Measurements from ENCODE around the gene PTPRE.

Gene PTPRE

DNA sequence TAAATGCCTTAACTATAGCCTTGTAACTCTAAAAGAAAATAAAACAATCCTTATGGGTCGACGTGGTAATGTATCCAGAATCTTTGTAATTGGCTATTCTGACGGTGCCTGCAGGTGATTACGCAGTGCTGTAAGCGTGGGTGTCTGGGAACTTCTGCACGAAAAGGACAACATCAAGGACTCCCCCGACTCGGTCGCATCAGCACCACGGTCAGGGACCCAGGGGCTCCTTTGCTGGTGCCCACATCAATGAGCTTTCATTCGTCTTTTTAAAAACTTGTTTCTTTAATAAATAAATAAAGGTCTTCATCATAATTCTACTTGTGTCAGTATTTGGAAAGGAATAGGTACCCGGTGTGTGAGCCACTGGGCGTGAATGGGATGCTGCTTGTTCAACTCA is 206.1 kb downstream of the PTPRE start:
- DNase-seq (ENCODE audit: low read depth), result no peak
- TF ChIP-seq CTCF (IDR thresholded peaks at IDR 0.05; ENCODE audit: low read depth, low read length, missing control alignments), result no peak
- in situ Hi-C loops (cut with HindIII; ENCODE audit: low sequenced_read_pairs), result no loop called here
- H3K4me3 ChIP-seq (ENCODE audit: low read depth, low read length), result no peak overlapping the region

- no peak for DNase-seq (ENCODE audit: low read depth)
- in situ Hi-C loops (cut with HindIII; ENCODE audit: low sequenced_read_pairs), result no loop called here
- H3K4me3 ChIP-seq (ENCODE audit: low read depth, low read length), result no peak overlapping the region
- TF ChIP-seq CTCF (IDR thresholded peaks at IDR 0.05; ENCODE audit: low read depth, low read length, missing control alignments), result no peak
Measured at GRCh38 chr10:128114901-128115300, 208.0 kb downstream of the PTPRE start.

DNA sequence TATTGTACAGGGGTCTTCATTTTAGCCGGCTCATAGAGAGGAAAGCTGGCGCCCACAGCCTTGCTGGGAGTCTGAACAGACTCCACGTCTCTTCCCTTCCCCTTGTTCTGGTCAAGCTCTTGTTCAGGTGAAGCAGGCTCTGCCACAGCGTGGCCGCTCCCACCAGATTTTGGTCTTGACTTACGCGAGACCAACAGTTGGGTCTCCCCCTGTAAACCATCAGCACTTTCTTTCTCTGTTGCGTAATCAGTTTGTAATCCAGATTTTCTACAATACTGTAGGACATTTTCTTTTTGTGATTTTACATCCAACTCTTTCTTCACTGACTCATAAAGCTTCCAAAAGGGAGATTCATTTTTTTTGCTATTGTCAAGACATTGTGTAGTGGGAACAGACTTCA is 208.5 kb downstream of the PTPRE start:
- no peak for TF ChIP-seq CTCF (IDR thresholded peaks at IDR 0.05; ENCODE audit: low read depth, low read length, missing control alignments)
- H3K4me3 ChIP-seq (ENCODE audit: low read depth, low read length), result no peak overlapping the region
- in situ Hi-C loops (cut with HindIII; ENCODE audit: low sequenced_read_pairs), result no loop called here
- DNase-seq (ENCODE audit: low read depth), result no peak

DNA sequence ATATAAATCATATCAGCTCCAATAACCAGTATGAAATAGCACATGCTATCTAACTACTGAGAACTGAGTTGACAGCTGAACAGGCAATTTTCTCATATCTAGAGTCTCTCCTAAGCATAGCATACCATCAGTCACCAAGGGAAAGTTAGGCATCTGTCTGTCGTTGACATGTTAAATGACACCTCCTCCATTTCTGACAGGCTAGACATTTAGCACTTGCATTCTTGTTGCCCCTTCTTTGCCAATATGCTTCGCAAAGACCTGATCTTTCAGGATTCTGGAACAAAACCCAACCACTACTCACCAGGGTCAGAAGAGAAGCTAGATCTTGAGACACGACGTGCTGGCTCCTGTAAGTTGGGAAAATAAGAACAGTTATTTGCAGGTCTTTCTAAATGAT is 209.3 kb downstream of the PTPRE start:
- no peak for DNase-seq (ENCODE audit: low read depth)
- no peak for TF ChIP-seq CTCF (IDR thresholded peaks at IDR 0.05; ENCODE audit: low read depth, low read length, missing control alignments)
- in situ Hi-C loops (cut with HindIII; ENCODE audit: low sequenced_read_pairs), result no loop called here
- no peak overlapping the region for H3K4me3 ChIP-seq (ENCODE audit: low read depth, low read length)

- in situ Hi-C loops (cut with HindIII; ENCODE audit: low sequenced_read_pairs), result no loop called here
- peak; percentile 20 for TF ChIP-seq CTCF (IDR thresholded peaks at IDR 0.05; ENCODE audit: low read depth, low read length, missing control alignments)
- H3K4me3 ChIP-seq (ENCODE audit: low read depth, low read length), result no peak overlapping the region
- DNase-seq (ENCODE audit: low read depth), result no peak
Measured at GRCh38 chr10:128116851-128117615, 210.1 kb downstream of the PTPRE start.

- no peak overlapping the region for H3K4me3 ChIP-seq (ENCODE audit: low read depth, low read length)
- DNase-seq (ENCODE audit: low read depth), result no peak
- in situ Hi-C loops (cut with HindIII; ENCODE audit: low sequenced_read_pairs), result no loop called here
- TF ChIP-seq CTCF (IDR thresholded peaks at IDR 0.05; ENCODE audit: low read depth, low read length, missing control alignments), result no peak
Measured at GRCh38 chr10:128121750-128122412, 215.0 kb downstream of the PTPRE start.
